Keratinocyte (primary cell): ENCODE results near the gene CMAS. TPM values are rescaled to one million over a fixed set of nuclear protein-coding genes. Genes with fewer than 3 reads are reported as not detected.

Source experiments
- DNase-seq: peaks from one replicate; pipeline ENCODE4 v3.0.0-alpha.2; 2011; ENCODE audit warnings: low read depth, missing footprints, low spot score
- FAIRE-seq: peaks from 2 replicates; lab custom pipeline; 2011; peaks lifted over from hg19 to GRCh38; lab: Jason Lieb, UNC
- H2AFZ ChIP-seq: 2 replicates; pipeline ENCODE4 v1.6.0; 2012; ENCODE audit warnings: low read length, control low read depth, inconsistent platforms; ENCODE audit not compliant: control insufficient read depth
- H3K27ac ChIP-seq: 2 replicates; pipeline ENCODE4 v1.5.1; 2011; ENCODE audit warnings: low read length; ENCODE audit not compliant: control insufficient read depth, insufficient read depth
- H3K27me3 ChIP-seq: 3 replicates; pipeline ENCODE4 v1.6.0; 2011; ENCODE audit warnings: low read length; ENCODE audit not compliant: control insufficient read depth, insufficient read depth; ENCODE audit errors: extremely low read depth
- H3K36me3 ChIP-seq, 2 experiments: 2 replicates in 1 of 2; 3 replicates in 1 of 2; pipeline ENCODE4 v1.5.1; 2011; ENCODE audit warnings: low read length in 2 of 2, mild to moderate bottlenecking in 1 of 2; ENCODE audit not compliant: control insufficient read depth in 2 of 2, insufficient read depth in 2 of 2; ENCODE audit errors: extremely low read depth in 1 of 2
- H3K4me1 ChIP-seq: 3 replicates; pipeline ENCODE4 v1.5.1; 2011; ENCODE audit warnings: low read length; ENCODE audit not compliant: control insufficient read depth, insufficient read depth; ENCODE audit errors: extremely low read depth
- H3K4me2 ChIP-seq: 3 replicates; pipeline ENCODE4 v1.6.0; 2011; ENCODE audit warnings: low read depth, low read length; ENCODE audit not compliant: control insufficient read depth, insufficient read depth; ENCODE audit errors: extremely low read depth
- H3K4me3 ChIP-seq, 3 experiments: fragments of 200-600 bp in 1 of 3; sonication (generic) in 1 of 3; 2 replicates in 2 of 3; 3 replicates in 1 of 3; pipeline ENCODE4 v1.5.1; 2011 to 2016; ENCODE audit warnings: low read length in 3 of 3, mild to moderate bottlenecking in 3 of 3, control low read depth in 2 of 3, inconsistent platforms in 1 of 3, low read depth in 1 of 3, mixed read lengths in 1 of 3, mixed run types in 1 of 3, moderate library complexity in 1 of 3; ENCODE audit not compliant: control insufficient read depth in 2 of 3, insufficient read depth in 2 of 3; ENCODE audit errors: extremely low read depth in 1 of 3
- H3K79me2 ChIP-seq: 2 replicates; pipeline ENCODE4 v1.6.0; 2012; ENCODE audit warnings: low read length; ENCODE audit not compliant: control insufficient read depth, insufficient read depth
- H3K9ac ChIP-seq: 3 replicates; pipeline ENCODE4 v1.6.0; 2011; ENCODE audit warnings: low read length; ENCODE audit not compliant: control insufficient read depth, insufficient read depth; ENCODE audit errors: extremely low read depth
- H3K9me1 ChIP-seq: 3 replicates; pipeline ENCODE4 v1.6.0; 2011; ENCODE audit warnings: low read length; ENCODE audit not compliant: control insufficient read depth, insufficient read depth; ENCODE audit errors: extremely low read depth
- H3K9me3 ChIP-seq: 2 replicates; pipeline ENCODE4 v1.5.1; 2012; ENCODE audit warnings: low read depth, low read length; ENCODE audit not compliant: control insufficient read depth
- H4K20me1 ChIP-seq: 3 replicates; pipeline ENCODE4 v1.6.0; 2011; ENCODE audit warnings: low read length; ENCODE audit not compliant: control insufficient read depth, insufficient read depth; ENCODE audit errors: extremely low read depth
- CTCF ChIP-seq, 3 experiments: IDR thresholded peaks in 1 of 3; conservative IDR thresholded peaks in 1 of 3; optimal IDR thresholded peaks in 1 of 3; 2 replicates in 2 of 3; 3 replicates in 1 of 3; pipeline versions ENCODE3 to v1.5.1; 2011; ENCODE audit warnings: low read length in 3 of 3, mild to moderate bottlenecking in 3 of 3, moderate library complexity in 2 of 3, control low read depth in 1 of 3, inconsistent platforms in 1 of 3; ENCODE audit not compliant: insufficient read depth in 2 of 3; ENCODE audit errors: extremely low read depth in 1 of 3
- EZH2 ChIP-seq: IDR thresholded peaks from one replicate; pipeline ENCODE4 v1.6.1; 2012; ENCODE audit warnings: inconsistent platforms, mild to moderate bottlenecking, low read length, moderate library complexity
- dilution Hi-C: fragments of 300-500 bp; cut with MboI; formaldehyde crosslinking; loops from one replicate; pipeline ENCODE4 v1.7.0; 2020; ENCODE audit warnings: low sequenced_read_pairs; ENCODE audit not compliant: extremely low pct_ligation_motif_present
- polyA plus RNA-seq, 5 experiments: library from polyadenylated mRNA; depleted of rRNA in 3 of 5; stranded (reverse) in 3 of 5; stranded (forward) in 1 of 5; unstranded in 1 of 5; fragments of >200 nt; gene quantifications; 1 replicate in 1 of 5; 2 replicates in 3 of 5; 3 replicates in 1 of 5; pipeline versions ENCODE4 v1.2.1 to v1.2.3, GENCODE V29; 2011 to 2012; ENCODE audit warnings: missing spikeins in 2 of 5, low read depth in 1 of 5, low replicate concordance in 1 of 5

CMAS gene
- polyA plus RNA-seq, 1 donor (not counting 4 experiments of a cell fraction or from before 2014, with no cell fraction given), result 55.0 TPM

GRCh38 chr12:22038734-22039133 lies 7.3 kb upstream of the CMAS start:
- Histone ChIP-seq H3K79me2 (no peaks in the 10 kb centered on the region), H3K4me2 (no peak overlapping the region), H3K4me3 (no peak overlapping the region), H4K20me1 (no peaks in the 10 kb centered on the region), H3K36me3 (no peaks in the 10 kb centered on the region), H3K9me3 (no peaks in the 10 kb centered on the region), H3K9ac (no peak overlapping the region), H3K27me3 (no peaks in the 10 kb centered on the region), H2AFZ (no peak overlapping the region), H3K9me1 (no peaks in the 10 kb centered on the region), H3K27ac (no peak overlapping the region), H3K4me1 (no peaks in the 10 kb centered on the region)
- dilution Hi-C loops, result no loop called here
- TF ChIP-seq EZH2 (no peak), CTCF (optimal IDR thresholded peaks at IDR 0.05 in 1 of 3, IDR thresholded peaks at IDR 0.05 in 1 of 3, conservative IDR thresholded peaks at IDR 0.05 in 1 of 3; ENCODE audit: extremely low read depth in 1 of 3, insufficient read depth in 2 of 3, low read length in 3 of 3) (no peak)
- FAIRE-seq (no peak), DNase-seq (no peak)

DNA sequence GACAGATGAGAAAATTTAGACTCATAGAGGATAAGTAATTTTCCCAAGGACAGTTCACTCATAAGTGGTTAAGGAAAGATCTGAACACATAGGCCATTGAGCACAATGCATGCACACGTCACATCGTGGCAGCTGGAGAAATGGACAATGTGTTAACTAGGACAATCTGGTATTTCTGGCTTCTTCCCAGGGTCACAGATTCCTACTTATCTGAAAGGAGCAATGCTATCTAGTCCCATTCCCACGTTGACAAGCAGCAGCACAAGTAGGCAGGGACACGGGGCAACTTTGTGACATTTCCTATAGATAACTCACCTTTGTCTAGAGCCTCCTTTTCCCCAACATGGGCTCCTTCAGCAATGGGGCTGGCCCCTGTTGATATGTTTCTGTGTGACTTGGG lies 6.7 kb upstream of the CMAS start:
- dilution Hi-C loops, result no loop called here
- Histone ChIP-seq H3K27ac (no peak overlapping the region), H2AFZ (no peak overlapping the region), H4K20me1 (no peaks in the 10 kb centered on the region), H3K4me2 (no peak overlapping the region), H3K79me2 (no peaks in the 10 kb centered on the region), H3K36me3 (no peaks in the 10 kb centered on the region), H3K9ac (no peak overlapping the region), H3K9me3 (no peaks in the 10 kb centered on the region), H3K4me3 (no peak overlapping the region), H3K4me1 (no peaks in the 10 kb centered on the region), H3K9me1 (no peaks in the 10 kb centered on the region), H3K27me3 (no peaks in the 10 kb centered on the region)
- DNase-seq (no peak), FAIRE-seq (no peak)
- TF ChIP-seq EZH2, result no peak
- TF ChIP-seq CTCF (optimal IDR thresholded peaks at IDR 0.05 in 1 of 3, IDR thresholded peaks at IDR 0.05 in 1 of 3, conservative IDR thresholded peaks at IDR 0.05 in 1 of 3; ENCODE audit: extremely low read depth in 1 of 3, insufficient read depth in 2 of 3, low read length in 3 of 3), result no peak
